Adipose tissue (tissue), 3 donors: Measurements from ENCODE around the gene HBG1. TPM values are rescaled to one million over a fixed set of nuclear protein-coding genes. Genes with fewer than 3 reads are reported as not detected.
"Not testable (repeated sequence)": the region's sequence is repeated elsewhere in the genome, so short reads cannot be mapped to it uniquely, and the experiment has no call there.

Experiments used
- H3K27ac ChIP-seq: one replicate; pipeline ENCODE4 v1.5.1; 2013; ENCODE audit warnings: low read depth, low read length
- WGBS, 3 donors: extraction: QIAGEN DNeasy Blood & Tissue Kit; methylation state at CpG; one replicate each; pipeline ENCODE4 v1.1.7; 2013; 5-methylcytosine and 5-hydroxymethylcytosine counted together
- polyA plus RNA-seq, 3 donors: library from polyadenylated mRNA; stranded (reverse); fragments of 200-250 nt; gene quantifications; one replicate each; pipeline ENCODE4 v1.2.3, GENCODE V29; 2013
- donor health status: healthy with polysubstance abuse.
- donor health status: Bipolar disorder and iron deficiency.
- donor health status: healthy.

Gene HBG1
- not detected for polyA plus RNA-seq

DNA sequence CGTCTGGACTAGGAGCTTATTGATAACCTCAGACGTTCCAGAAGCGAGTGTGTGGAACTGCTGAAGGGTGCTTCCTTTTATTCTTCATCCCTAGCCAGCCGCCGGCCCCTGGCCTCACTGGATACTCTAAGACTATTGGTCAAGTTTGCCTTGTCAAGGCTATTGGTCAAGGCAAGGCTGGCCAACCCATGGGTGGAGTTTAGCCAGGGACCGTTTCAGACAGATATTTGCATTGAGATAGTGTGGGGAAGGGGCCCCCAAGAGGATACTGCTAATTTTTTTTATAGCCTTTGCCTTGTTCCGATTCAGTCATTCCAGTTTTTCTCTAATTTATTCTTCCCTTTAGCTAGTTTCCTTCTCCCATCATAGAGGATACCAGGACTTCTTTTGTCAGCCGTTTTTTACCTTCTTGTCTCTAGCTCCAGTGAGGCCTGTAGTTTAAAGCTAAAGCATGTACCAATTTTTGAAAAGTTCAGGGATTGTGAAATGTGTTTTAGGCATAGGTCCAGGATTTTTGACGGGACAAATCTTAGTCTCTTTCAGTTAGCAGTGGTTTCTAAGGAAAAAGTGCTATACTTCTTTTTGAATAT is at the start of gene HBG1:
TSS of gene HBG1 (minus strand) at position 51 of the 590 bp plus-strand sequence. CDS start 53 bp downstream, outside the sequence.
- H3K27ac ChIP-seq, result not testable (repeated sequence)
- 66 to 70% (median 69%) methylated on average over 3 to 4 of the region's 9 CpGs for WGBS, 3 donors

GRCh38 chr11:5298451-5298850 is 48.8 kb upstream of the HBG1 start:
- H3K27ac ChIP-seq, result no peak overlapping the region
- 3 to 76% (median 69%) methylated on average over 1 of the region's 1 CpG for WGBS, 3 donors

DNA sequence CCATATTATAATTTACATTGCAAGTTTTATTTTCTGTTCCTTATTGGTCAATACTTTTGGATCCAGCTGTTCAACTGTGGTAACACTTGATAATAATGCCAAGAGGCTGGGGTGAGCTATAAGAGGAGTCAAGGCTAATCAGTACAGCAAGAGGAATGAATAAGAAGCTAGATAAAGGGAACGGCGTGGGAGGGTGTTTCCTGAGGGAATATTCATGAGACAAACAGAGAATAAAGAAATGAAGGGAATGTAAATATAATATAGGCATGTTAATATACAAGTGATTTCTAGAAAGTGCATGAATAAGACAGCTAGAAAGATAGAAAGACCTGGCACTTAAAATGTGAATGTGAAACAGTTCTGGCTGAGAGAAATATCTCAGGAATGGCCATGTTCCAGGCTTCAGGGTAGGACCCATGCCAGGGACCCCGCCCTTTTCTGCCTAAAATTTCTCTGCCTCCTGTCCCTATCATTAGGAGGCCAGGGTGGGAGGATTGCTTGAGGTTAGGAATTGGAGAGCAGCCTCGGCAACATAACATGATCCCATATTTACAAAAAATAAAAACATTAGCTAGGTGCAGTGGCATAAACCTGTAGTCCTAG is 48.2 kb upstream of the HBG1 start:
- 56 to 68% (median 60%) methylated on average over 4 of the region's 4 CpGs for WGBS, 3 donors
- H3K27ac ChIP-seq, result no peak overlapping the region

GRCh38 chr11:5294342-5294995 is 44.8 kb upstream of the HBG1 start:
- WGBS, 3 donors, result 92 to 94% (median 92%) methylated on average over 29 to 41 of the region's 41 CpGs
- H3K27ac ChIP-seq, result not testable (repeated sequence)

DNA sequence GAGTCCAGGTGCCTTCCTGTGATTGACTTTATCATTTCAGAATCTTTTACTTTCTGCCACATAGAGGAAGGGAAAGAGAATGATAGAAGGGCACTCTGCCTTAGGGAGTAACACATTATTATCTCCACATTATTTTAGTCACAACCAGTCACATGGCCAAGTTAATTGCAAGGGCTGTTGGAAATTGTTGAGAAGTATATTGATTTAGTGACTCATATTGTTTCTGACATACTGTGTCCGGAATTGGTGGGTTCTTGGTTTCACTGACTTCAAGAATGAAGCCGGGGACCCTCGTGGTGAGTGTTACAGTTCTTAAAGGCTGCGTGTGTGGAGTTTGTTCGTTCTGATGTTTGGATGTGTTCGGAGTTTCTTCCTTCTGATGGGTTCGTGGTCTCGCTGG is 43.4 kb upstream of the HBG1 start:
- H3K27ac ChIP-seq, result no peak overlapping the region
- 85 to 91% (median 89%) methylated on average over 8 of the region's 8 CpGs for WGBS, 3 donors

GRCh38 chr11:5291207-5291838 is 41.7 kb upstream of the HBG1 start:
- WGBS, 3 donors, result 64 to 82% (median 78%) methylated on average over 1 of the region's 1 CpG
- no peak overlapping the region for H3K27ac ChIP-seq

- no peak overlapping the region for H3K27ac ChIP-seq
- WGBS, 3 donors, result 89 to 94% (median 92%) methylated on average over 1 of the region's 1 CpG
These were observed 40.4 kb upstream of the HBG1 start for GRCh38 chr11:5290106-5290505.

DNA sequence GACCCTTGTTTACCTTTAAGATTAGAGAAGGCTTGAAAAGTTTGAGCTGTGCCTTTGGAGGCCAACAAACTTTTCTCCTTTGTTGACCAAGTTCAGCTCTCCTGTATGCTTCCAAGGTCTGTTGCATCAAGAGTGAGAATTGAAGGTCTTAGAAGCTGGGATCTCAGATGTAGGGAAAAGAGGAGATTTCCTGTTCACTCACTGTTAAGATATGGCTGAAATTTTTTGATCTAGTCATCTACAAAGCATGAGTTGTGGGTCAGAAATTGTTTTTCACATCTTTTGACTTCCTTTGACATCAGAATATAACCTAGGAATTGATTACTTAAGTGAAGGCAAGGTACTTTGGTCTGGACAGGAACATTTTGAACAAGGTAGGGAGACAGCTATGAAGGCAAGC is 40.0 kb upstream of the HBG1 start:
- no peak overlapping the region for H3K27ac ChIP-seq

- WGBS, 3 donors, result 81 to 87% (median 85%) methylated on average over 6 of the region's 6 CpGs
These were observed 39.4 kb upstream of the HBG1 start for GRCh38 chr11:5288906-5289550.

GRCh38 chr11:5288108-5288905 is 38.6 kb upstream of the HBG1 start:
- 68 to 77% (median 76%) methylated on average over 7 of the region's 7 CpGs for WGBS, 3 donors
- H3K27ac ChIP-seq, result no peak overlapping the region

More at GRCh38 chr11:5288906-5289550, 39.4 kb upstream of the HBG1 start:
- no peak overlapping the region for H3K27ac ChIP-seq

DNA sequence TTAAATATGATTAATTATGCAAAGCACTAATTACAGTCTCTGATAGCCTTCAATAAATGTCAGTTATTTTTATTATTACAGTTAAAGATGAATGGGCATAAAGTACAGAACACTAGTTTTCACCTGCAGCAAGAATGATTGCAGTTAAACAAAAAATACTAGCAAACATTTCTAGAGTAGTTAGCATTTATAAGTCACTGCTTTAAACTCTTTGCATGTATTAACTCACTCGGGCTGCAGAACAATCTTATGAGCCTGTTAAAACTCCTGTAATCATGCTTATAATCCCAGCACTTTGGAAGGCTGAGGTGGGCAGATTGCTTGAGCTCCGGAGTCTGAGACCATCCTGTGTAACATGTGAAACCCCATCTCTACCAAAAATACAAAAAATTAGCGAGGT is 37.2 kb upstream of the HBG1 start:
- H3K27ac ChIP-seq, result no peak overlapping the region
- WGBS, 3 donors, result 70 to 80% (median 75%) methylated on average over 3 of the region's 3 CpGs

DNA sequence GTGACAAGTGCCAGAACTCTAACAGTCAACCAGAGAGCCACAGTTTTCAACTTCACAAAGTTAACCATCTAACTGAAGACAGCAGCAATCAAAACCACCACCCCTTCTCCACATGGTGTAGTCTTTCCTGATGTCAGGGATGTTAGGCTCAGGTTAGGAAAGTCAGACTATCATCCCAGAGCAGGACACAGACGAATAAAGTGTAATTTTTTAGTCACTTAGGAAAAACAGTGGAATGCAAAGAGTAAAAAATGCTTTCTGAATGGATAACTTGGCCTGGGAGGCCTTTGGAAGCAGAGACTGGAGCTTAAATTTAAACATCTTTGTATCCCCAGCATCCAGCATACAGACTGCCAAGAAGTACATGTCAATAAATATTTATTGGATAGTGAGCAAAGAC is 36.7 kb upstream of the HBG1 start:
- no peak overlapping the region for H3K27ac ChIP-seq
- 17 to 50% (median 48%) methylated on average over 1 of the region's 1 CpG for WGBS, 3 donors

- 81 to 83% (median 82%) methylated on average over 4 of the region's 4 CpGs for WGBS, 3 donors
These were observed 36.2 kb upstream of the HBG1 start for GRCh38 chr11:5285703-5286340.

GRCh38 chr11:5284637-5285036 is 35.0 kb upstream of the HBG1 start:
- WGBS, 3 donors, result 77 to 91% (median 90%) methylated on average over 2 of the region's 2 CpGs
- no peak overlapping the region for H3K27ac ChIP-seq

More at GRCh38 chr11:5285703-5286340, 36.2 kb upstream of the HBG1 start:
- no peak overlapping the region for H3K27ac ChIP-seq

DNA sequence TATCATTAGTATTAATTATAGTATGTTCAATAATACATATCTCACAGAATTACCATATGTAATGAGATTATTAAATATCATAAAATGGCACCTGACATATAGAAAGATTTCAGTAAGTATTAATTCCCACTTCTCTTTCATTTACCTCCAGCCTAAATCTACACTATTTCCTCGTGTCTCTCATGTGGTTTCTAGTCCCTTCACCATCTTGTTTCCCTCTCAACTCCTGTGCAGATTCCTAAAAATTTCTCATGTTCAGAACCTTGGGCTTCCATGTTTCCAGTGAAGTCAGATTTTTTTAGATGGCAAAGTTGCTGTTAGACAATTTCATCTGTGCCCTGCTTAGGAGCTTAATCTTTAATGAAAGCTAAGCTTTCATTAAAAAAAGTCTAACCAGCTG is 34.2 kb upstream of the HBG1 start:
- no peak overlapping the region for H3K27ac ChIP-seq
- 65 to 70% (median 70%) methylated on average over 1 of the region's 1 CpG for WGBS, 3 donors

- no peak overlapping the region for H3K27ac ChIP-seq
- 73 to 79% (median 79%) methylated on average over 3 of the region's 3 CpGs for WGBS, 3 donors
These were observed 33.4 kb upstream of the HBG1 start for GRCh38 chr11:5283086-5283485.

- no peak overlapping the region for H3K27ac ChIP-seq
- 66 to 94% (median 87%) methylated on average over 2 of the region's 2 CpGs for WGBS, 3 donors
These were observed 33.0 kb upstream of the HBG1 start for GRCh38 chr11:5282628-5283027.

- H3K27ac ChIP-seq, result no peak overlapping the region
These were observed 31.9 kb upstream of the HBG1 start for GRCh38 chr11:5281596-5281995.
